Hematopoietic multipotent progenitor cell treated with erythropoietin and hydrocortisone succinate and interleukin-3 and kit ligand, for 6 days (in vitro differentiated cells): ENCODE measurements around the gene FAM53B.
"Not testable (repeated sequence)": the region's sequence is repeated elsewhere in the genome, so short reads cannot be mapped to it uniquely, and the experiment has no call there.

Source experiments
- DNase-seq: peaks from one replicate; pipeline ENCODE4 v3.0.0-alpha.2; 2015

The FAM53B gene, protein sequence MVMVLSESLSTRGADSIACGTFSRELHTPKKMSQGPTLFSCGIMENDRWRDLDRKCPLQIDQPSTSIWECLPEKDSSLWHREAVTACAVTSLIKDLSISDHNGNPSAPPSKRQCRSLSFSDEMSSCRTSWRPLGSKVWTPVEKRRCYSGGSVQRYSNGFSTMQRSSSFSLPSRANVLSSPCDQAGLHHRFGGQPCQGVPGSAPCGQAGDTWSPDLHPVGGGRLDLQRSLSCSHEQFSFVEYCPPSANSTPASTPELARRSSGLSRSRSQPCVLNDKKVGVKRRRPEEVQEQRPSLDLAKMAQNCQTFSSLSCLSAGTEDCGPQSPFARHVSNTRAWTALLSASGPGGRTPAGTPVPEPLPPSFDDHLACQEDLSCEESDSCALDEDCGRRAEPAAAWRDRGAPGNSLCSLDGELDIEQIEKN

GRCh38 chr10:124744102-124745050 lies at the start of gene FAM53B:
FAM53B (minus strand) TSS chr10:124744378; CDS start chr10:124706713, 37,665 bp downstream.
- peak; percentile 91 for DNase-seq

DNA sequence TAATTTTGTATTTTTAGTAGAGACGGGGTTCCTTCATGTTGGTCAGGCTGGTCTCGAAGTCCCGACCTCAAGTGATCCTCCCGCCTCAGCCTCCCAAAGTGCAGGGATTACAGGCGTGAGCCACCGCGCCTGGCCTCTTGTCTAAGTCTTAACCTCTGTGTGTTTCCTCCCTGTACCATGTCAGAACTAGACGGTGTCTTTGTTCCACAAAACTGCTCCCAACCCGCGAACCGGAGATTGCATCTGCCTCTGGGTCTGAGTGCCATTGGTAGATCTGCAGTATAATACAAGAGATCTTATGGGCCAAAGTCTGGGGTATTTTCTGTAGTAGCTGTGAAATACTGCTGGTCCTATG lies 48.8 kb upstream of the FAM53B start:
- DNase-seq = no peak

DNA sequence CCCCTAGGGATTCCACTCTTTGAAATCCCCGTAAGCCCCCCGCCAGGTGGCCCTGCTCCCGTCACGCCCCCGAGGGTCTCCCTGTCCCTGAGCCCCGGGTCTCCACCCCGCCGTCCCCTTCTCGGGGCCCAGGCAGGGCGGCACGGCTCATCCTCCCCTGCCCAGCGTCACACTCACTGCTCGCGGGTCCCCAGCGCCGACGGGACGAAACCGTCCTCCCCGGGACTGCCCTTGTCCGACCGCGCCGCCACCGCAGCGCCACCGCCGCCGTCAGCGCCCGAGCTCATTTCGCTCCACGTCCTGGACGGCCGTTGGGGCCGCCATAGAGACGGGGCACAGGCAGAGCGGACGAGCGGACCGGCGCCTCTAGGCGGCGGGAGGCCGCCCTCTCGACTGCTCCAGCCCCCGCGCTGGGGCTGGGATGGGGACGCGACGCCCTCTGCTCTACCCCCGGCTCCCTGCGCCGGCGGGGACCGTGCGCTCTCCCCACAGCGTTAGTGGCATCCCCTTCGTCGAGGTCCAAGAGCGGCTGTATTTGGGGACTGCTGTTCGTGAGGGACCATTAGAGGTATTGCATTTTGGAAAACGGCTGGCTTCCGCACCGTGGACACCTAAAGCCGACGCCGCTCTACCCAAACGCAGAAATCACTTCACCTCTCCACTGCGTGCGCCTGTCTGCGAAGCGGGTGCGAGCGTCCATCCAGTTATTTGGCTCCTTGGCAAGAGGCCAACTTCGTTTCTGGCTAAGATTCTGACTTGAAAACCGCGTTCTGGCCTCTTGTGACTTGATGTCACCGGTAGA lies 47.6 kb upstream of the FAM53B start, which contains the start of gene EEF1AKMT2:
Gene EEF1AKMT2 (minus strand): TSS at position 341 of the 802 bp plus-strand sequence. CDS start 54 bp downstream, at position 287.
- peak; percentile 90 for DNase-seq

- DNase-seq = not testable (repeated sequence)
These were observed 38.7 kb upstream of the FAM53B start for GRCh38 chr10:124782900-124783299.

GRCh38 chr10:124768791-124769190 lies 24.6 kb upstream of the FAM53B start:
- DNase-seq = no peak

GRCh38 chr10:124765256-124765655 lies 21.1 kb upstream of the FAM53B start:
- no peak for DNase-seq

DNA sequence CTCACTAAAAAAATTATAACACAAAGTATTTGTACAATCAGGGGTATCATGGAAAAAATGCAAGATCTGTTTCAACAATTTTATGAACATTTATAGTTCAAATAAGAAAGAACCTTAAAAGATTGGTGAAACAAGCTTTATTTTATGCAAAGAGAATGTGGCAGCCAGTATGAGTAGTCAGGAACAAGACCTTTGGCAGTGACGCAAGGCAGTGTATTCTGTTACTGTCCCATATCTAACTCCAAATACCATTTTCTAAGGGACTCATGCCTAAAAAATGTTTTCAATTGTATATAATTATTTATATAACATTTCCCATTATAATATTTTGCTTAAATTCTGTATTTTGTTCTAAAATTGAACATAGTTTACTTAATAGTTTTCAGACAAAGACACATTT lies 19.1 kb upstream of the FAM53B start:
- no peak for DNase-seq

- no peak for DNase-seq
These were observed 18.1 kb upstream of the FAM53B start for GRCh38 chr10:124762281-124762680.

GRCh38 chr10:124756156-124756903 lies 12.2 kb upstream of the FAM53B start:
- no peak for DNase-seq

DNA sequence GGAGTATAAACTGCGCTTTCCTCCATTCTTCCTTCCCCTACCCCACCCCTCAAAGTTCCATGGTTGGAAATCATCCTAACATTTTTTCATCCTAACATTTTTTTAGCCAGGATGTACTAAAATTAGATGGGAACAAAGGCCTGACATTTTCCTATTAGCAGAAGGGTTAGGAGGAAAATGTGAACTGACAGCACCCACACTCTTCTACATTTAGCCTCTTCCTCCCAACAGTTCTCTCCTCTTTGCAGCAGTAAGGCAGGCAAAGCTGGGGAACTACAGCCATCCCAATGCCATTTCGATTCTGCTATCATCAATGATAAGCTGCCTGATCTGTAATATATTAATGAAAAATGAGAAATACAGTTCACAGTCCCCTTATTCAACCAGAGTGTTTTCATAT lies 11.4 kb upstream of the FAM53B start:
- DNase-seq = no peak

GRCh38 chr10:124754227-124754626 lies 10.0 kb upstream of the FAM53B start:
- DNase-seq = no peak

DNA sequence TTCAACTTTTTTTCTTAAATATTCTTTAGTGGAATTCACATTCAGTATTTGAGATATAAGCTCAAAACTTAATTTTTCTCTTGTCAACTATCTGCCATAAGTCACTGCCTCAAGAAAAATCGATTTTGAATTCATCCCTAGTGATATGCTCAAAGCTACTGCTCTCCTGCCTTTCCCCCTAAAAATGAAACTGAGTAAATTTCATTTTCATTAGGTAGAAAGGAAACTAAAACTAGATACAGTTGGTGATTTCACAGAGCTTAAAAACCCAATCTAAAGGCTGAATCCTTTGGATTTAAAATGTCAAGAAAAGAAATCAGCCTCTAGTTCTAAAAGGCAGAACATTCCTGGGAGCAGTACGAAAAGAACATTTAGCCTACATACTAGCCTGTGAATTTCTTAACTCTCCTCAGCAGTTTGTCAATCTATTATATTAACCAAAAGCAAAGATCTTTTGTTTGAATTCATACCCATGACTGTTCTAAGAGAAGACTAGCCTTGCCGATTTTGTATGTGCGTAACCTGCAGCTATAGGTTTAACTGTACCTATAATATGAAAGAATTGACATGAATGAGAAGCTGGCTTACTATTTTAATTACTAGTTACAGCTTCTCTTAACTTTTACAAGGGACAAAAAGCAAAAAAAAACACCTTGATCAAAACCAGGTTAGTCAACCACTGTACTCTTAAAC lies 4.9 kb upstream of the FAM53B start:
- DNase-seq = no peak

GRCh38 chr10:124748166-124748565 lies 4.0 kb upstream of the FAM53B start:
- DNase-seq = no peak

GRCh38 chr10:124747745-124748144 lies 3.6 kb upstream of the FAM53B start:
- DNase-seq = no peak

- no peak for DNase-seq
These were observed 2.8 kb upstream of the FAM53B start for GRCh38 chr10:124746992-124747391.

- DNase-seq = not testable (repeated sequence)
These were observed 2.3 kb upstream of the FAM53B start for GRCh38 chr10:124746447-124746846.

DNA sequence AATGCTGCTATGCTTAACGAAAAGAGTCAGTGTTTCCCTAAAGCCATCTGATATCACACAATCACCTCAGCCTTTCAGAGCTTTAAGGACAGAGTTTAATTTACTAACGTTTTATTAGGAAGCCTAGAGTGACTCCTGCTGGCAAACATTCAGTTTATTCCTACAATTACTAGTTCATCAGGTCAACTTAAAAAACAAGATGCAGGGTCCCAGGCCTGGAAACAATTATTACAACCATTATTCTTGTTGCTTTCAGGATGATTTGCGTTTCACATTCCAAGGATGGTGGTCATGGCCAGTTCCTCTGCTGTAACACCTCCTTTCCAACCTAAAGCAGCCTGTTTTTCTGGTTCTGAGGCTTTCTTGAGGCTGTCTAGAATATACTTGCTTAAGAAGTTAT lies 1.5 kb upstream of the FAM53B start:
- DNase-seq = peak; percentile 91

DNA sequence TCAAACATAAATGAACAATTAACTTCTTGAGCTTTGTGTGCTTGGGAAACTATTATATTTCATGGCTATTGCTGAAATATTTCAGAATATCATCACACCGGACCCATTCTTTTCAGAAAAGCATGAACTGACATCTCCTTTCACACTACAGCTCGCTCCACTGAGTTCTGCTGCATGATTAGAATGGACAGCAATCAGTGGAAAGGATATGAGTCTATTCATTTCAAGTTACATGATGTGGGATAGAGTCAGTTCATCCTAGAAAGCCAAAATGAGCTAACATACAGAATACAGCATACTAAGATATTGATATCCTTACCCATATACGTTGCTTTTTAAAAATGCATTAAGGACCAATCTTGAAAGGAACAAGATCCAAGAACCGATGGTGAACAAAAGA lies 1.1 kb upstream of the FAM53B start:
- no peak for DNase-seq

- DNase-seq = peak; percentile 62
These were observed 732 bp downstream of the FAM53B start for GRCh38 chr10:124743191-124744101.
